PC-3 (cell line): ENCODE results near the gene USP34.

ENCODE experiments used
- CTCF ChIP-seq: fragments of 300-600 bp; sonication (generic); conservative IDR thresholded peaks from 2 replicates; pipeline ENCODE4 v1.5.1; 2017; ENCODE audit warnings: antibody characterized with exemption, low read depth, mild to moderate bottlenecking, low read length
- EZH2 ChIP-seq: fragments of 300-600 bp; sonication (generic); IDR thresholded peaks from one replicate; pipeline ENCODE4 v1.6.1; 2017; ENCODE audit warnings: antibody characterized with exemption, mild to moderate bottlenecking, low read length; ENCODE audit not compliant: unreplicated experiment
- EZH2phosphoT487 ChIP-seq: fragments of 300-600 bp; sonication (generic); IDR thresholded peaks from 2 replicates; pipeline ENCODE4 v1.6.1; 2018; ENCODE audit warnings: mild to moderate bottlenecking, antibody characterized with exemption, low read length, borderline replicate concordance

GRCh38 chr2:61411109-61411508, 59.8 kb downstream of the USP34 start:
- no peak for TF ChIP-seq CTCF
- TF ChIP-seq EZH2, result no peak
- no peak for TF ChIP-seq EZH2phosphoT487
